ENCODE data around the gene SPATA12. TPM values are rescaled to one million over a fixed set of nuclear protein-coding genes. Genes with fewer than 3 reads are reported as not detected.

The SPATA12 gene
- total RNA-seq: not detected
- long read RNA-seq: 0 reads

DNA sequence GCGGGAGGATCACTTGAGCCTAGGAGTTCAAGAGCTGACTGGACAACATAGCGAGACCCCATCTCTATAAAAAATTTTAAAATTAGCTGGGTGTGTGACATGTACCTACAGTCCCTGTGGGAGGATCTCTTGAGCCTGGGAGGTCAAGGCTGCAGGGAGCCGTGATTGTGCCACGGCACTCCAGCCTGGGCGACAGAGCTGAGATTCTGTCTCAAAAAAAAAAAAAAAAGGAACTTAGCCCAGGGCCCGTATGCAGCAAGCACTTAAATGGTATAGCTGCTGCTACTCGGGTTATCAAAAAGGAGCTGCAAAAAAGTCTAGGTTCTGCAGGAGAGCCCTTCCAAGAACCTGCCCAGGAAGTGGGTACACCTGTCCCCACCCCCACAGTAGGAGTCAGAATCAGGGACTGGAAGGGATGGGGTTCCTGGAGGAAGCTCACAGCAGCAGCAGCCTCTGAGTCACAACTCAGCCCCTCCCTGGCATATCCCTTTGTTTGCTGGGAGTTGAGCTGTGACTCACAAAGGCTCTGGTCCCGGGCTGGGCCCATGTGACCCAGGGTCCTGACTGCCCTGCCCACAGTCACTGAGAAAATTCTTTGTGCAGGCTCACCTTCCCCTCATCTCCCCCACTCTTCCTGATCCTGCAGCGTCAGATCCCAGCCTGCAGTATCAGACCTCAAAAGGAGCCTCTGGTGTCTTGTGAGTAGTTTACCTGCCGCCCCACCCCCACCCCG lies at the start of gene SPATA12:
TSS of gene SPATA12 (plus strand) at position 576 of the 733 bp plus-strand sequence. CDS start 13,031 bp downstream, outside the sequence.
- peak; percentile 91 for DNase-seq (ENCODE audit: low spot score)

- DNase-seq (ENCODE audit: low spot score): no peak
Observed at GRCh38 chr3:57011022-57011421, 49.4 kb upstream of the SPATA12 start.

- no peak for DNase-seq (ENCODE audit: low spot score)
Observed at GRCh38 chr3:57012847-57013246, 47.6 kb upstream of the SPATA12 start.

DNA sequence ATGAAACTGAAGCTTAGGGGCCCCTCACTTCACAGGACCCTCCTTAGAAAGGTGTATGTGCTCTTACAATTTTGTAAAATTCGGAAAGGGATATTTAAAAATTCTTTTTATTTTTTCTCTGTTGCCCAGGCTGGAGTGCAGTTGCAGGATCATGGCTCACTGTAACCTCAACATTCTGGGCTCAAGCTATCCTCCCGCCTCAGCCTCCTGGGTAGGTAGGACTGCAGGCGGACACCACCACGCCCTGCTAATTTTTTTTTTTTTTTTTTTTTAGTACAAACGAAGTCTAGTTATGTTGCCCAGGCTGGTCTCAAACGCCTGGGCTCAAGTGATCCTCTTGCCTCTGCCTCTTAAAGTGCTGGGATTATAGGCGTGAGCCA lies 45.1 kb upstream of the SPATA12 start:
- no peak for DNase-seq (ENCODE audit: low spot score)

- DNase-seq (ENCODE audit: low spot score): no peak
Observed at GRCh38 chr3:57015912-57016311, 44.6 kb upstream of the SPATA12 start.

GRCh38 chr3:57017459-57017845 lies 43.0 kb upstream of the SPATA12 start:
- DNase-seq (ENCODE audit: low spot score): no peak

DNA sequence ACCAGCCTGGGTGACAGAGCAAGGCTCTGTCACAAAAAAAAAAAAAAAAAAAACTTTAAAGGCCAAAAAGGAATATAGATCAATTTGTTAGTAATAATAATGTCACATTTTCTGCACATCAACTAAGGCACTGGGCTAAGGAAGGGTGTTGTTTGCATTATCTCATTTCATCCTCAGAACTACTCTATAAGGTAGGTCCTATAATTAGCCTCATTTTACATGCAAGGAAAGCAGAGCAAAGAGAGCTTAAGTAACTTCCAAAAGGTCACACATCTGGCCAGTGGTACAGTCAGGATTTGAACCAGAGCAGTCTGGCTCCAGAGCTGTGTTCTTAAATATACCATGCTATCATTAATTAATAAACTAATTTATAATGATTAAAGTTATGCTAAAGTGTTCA lies 42.2 kb upstream of the SPATA12 start:
- no peak for DNase-seq (ENCODE audit: low spot score)

DNA sequence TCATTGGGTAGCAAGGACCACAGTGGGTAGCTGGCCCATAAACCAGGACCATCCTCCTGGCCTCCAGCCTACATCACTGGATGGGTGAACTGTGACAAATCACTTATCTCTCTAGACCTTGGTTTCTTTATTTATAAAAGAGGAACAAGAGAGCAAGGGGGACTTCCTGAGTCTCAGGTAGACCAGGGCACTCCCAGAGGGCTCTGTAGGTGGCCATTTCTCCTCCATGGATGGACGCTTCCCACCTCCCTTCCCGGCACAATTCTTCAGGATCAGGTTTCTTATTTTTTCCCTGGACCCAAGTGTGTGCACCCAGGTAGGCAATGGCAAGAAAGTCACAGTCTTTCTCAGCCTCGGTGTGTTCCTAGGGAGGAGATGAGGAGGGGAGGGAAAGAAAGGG lies 41.4 kb upstream of the SPATA12 start:
- DNase-seq (ENCODE audit: low spot score): no peak

GRCh38 chr3:57025237-57025636 lies 35.2 kb upstream of the SPATA12 start:
- no peak for DNase-seq (ENCODE audit: low spot score)

DNA sequence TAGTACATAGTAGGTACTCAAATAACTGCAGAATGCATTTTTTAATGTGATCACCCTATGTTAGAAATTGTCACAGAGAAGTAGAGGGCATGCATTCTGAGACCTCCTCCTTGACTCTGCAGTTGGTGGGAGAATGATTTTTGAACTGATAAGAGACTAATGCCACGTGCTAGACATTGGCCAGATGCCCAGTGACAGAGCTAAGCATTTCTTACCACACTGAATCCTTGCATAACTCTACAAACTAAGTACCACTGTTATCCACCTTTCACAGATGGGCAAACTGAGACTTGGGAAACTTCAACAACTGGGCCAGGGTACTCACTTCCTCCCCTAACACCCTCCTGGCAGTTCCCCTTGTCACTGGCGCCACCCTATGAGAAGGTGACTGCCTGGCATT lies 33.5 kb upstream of the SPATA12 start:
- DNase-seq (ENCODE audit: low spot score): no peak

DNA sequence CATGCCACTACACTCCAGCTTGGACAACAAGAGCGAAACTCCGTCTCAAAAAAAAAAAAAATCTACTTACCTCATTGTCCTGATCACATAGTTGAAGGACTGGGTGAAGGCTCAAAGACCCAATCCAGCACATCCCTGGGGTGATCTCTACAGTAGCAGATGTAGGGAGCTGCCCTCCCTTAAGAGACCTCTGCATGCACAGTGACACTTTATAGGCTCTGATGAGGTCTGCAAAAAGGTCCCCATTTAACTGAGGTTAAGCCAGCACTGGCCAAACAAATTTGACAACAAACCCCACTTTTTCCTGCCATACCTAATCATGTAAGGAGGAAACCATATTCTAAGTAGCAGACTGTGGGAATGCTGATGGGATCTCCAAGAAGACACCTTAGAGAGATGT lies 31.1 kb upstream of the SPATA12 start:
- no peak for DNase-seq (ENCODE audit: low spot score)

GRCh38 chr3:57029924-57030323 lies 30.5 kb upstream of the SPATA12 start:
- DNase-seq (ENCODE audit: low spot score): no peak

DNA sequence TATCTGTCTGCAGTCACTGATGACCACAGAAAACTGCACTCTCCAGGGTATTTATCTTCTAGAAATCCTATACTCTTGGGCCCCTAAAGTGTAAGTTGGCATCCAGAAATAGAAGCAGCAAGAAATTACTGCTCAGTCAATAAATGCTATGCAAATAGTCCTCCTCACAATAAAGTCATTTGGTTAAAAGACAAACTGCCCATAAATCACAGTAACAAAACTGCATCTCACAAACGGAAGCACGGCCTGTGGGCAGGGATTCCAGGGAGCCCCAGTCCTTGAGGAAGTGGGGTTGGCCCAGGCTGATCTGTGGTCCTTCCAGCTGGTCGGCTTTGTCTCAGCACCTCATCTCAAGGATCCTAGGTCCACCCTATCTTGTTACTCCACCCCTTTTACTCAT lies 29.7 kb upstream of the SPATA12 start:
- DNase-seq (ENCODE audit: low spot score): no peak

- no peak for DNase-seq (ENCODE audit: low spot score)
Observed at GRCh38 chr3:57031631-57032541, 28.6 kb upstream of the SPATA12 start.

GRCh38 chr3:57036952-57037351 lies 23.5 kb upstream of the SPATA12 start:
- DNase-seq (ENCODE audit: low spot score): no peak

DNA sequence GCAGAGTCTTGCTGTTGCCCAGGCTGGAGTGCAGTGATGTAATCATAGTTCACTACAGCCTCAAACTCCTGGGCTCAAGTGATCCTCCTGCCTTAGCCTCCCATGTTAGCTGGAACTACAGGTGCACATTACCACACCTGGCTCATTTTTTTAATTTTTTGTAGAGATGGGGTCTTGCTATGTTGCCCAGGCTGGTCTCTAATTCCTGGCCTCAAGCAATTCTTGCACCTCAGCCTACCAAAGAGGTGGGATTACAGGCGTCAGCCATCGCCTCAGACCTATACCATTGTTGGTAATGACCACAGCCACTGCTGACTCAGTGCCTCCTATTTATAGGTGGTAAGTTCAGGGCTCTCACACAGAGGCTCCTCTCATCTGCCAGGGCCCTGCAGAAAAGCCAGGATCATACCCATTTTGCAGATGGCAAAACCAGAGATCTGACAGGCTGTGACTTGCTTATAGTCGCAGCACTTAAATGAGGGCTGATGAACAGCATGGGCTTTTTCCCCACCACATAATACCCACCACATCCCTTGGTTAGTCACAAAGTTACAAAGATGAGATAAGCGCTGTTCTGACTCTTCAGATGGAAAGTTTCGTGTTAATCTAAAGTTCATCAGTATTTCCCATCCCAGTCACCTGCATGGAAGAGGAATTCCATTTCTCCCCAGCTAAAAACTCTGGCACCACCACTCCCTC lies 21.8 kb upstream of the SPATA12 start:
- no peak for DNase-seq (ENCODE audit: low spot score)

- no peak for DNase-seq (ENCODE audit: low spot score)
Observed at GRCh38 chr3:57041674-57042073, 18.8 kb upstream of the SPATA12 start.

- DNase-seq (ENCODE audit: low spot score): no peak
Observed at GRCh38 chr3:57043518-57043917, 16.9 kb upstream of the SPATA12 start.

- no peak for DNase-seq (ENCODE audit: low spot score)
Observed at GRCh38 chr3:57046101-57046765, 14.2 kb upstream of the SPATA12 start.

DNA sequence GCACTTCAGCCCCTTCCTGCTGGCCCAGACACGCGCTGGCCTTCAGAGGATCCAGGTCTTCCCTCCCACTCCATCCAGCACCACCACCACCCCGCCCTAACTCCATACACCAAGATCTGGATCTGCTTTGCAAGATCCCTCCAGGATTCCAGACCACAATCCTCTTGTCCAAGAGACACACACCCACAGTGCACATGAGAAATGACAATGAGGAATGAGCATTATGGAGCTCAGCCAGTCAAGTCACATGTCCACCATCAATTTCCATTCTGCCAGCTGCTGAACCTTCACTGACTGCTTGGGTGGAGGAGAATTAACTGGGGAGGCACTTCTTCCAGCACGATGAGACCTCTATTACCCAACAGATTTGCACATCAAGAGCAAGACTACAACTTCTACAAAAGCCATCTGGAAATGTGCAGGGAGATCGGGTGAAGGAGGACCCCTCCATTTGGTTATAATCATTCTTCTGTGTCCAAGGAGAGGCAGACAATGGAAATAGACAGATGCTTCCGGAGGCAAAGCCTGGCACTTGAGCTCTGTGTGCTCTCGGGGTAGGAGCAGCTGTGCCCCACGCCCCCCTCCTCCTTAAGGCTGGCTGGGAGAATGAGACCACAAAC lies 12.3 kb upstream of the SPATA12 start:
- DNase-seq (ENCODE audit: low spot score): no peak

DNA sequence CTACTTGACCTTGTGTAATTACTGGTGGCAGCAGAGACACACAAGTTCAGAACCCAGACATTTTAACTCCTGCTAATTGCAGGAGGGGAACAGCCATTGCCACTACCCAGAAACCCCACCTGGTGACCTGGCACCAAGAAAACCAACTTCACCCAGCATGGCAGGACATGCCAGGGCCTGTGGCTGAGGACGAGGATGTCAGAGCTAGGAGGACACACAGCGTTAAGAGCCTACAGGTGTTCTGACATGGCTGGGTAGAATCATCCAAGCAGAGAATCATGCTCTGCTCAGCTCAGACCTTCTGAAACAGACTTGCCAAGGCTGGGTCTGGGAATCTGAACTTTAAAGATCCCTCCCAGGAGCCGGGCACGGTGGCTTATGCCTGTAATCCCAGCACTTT lies 11.7 kb upstream of the SPATA12 start:
- no peak for DNase-seq (ENCODE audit: low spot score)
